Activated CD4-positive, CD25-positive, alpha-beta regulatory T cell (primary cell): ENCODE measurements around the gene NT5C.
A peak's percentile ranks its signal among the peaks of the same experiment; 100 is the strongest.
"Not testable (repeated sequence)": the region's sequence is repeated elsewhere in the genome, so short reads cannot be mapped to it uniquely, and the experiment has no call there.

Experiments used
- DNase-seq, 4 experiments: peaks; one replicate each; lab custom pipeline; 2025; lab: John Stamatoyannopoulos, UW

Gene NT5C

DNA sequence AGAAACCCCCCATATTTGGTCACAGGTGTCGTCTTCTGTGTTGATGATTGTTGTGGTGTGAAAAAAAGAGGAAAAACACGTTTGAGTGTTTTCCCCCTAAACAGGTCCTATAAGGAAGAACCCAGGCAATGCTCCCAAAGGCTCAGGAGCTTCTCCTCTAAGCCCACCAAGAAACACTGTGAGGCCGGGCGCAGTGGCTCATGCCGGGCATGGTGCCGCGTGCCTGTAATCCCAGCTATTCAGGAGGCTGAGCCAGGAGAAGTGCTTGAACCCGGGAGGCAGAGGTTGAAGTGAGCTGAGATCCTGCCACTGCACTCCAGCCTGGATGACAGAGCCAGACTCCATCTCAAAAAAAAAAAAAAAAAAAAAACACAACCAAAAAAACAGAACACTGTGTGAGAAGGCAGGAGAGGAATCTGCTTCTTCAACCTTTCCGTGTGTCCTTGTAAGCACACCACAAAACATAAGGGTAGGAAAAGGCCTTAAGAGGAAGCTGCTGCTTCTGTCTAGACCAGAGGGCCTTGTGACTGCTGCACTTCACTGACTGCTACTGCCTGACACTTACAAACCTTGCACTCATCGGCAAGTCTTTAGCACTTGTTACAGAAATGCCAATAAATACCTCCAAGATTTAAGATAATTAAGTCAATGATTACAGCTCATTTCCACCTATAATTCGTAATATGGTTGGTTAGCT is 13.4 kb upstream of the NT5C start:
- DNase-seq = no peak

DNA sequence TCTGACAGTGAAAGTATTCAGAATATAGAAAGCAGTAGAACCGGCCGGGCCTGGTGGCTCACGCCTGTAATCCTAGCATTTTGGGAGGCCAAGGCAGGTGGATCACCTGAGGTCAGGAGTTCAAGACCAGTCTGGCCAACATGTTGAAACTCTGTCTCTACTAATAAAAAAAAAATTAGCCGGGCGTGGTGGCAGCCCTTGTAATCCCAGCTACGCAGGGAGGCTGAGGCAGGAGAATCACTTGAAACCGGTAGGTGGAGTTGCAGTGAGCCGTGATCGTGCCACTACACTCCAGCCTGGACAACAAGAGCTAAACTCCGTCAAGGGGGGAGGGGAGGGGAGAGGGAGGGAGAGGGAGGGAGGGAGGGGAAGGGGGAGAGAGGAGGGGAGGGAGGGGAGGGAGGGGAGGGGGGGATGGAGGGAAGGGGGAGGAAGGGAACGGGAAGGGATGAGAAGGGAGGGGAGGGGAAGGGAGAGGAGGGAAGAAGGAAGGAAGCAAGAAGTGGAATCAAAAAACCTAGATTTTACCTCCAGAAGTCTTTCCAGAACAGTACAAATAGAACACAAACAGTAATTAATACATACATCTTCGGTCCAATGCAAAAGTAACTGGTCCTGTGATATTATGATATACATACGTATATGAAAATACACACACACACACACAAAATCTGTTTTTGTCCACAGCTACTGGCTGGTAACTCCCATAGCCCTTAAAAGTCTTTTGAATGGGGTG is 10.9 kb upstream of the NT5C start:
- no peak for DNase-seq

DNA sequence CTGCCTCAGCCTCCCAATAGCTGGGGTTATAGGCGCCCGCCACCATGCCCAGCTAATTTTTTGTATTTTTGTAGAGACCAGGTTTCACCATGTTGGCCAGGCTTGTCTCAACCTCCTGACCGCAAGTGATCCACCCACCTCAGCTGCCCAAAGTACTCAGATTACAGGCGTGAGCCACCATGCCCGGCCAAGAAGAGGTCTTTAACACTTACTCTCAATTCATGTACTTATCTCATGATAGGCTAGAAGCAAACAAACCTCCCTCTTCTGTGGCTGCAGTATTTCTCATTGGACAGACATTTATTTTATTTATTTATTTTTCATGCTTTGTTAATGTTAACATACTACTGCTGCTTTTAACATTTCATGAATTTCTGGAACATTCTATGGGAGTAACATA is 7.0 kb upstream of the NT5C start:
- no peak for DNase-seq

- DNase-seq = not testable (repeated sequence)
Measured at GRCh38 chr17:75137762-75138161, 6.2 kb upstream of the NT5C start.

DNA sequence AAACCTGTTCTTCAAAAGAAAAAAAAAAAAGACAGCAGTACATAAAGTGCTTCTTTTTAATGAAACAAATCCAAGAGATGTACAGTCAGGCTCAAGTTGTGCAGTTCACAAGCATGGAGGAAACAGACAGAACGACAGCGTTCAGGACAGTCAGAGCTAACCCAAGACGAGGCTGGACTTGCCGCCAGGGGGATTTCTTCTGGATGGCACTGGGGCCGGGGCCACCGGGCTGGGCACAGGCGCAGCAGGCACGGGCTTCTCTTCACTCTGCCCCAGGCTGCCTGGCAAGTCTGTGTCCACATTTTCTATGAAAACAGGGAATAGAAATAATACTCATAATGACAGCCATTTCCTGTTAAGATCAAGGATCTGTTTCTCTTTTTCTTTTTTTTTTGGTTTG is 4.4 kb upstream of the NT5C start:
- no peak for DNase-seq

GRCh38 chr17:75135452-75135851 is 3.9 kb upstream of the NT5C start:
- no peak for DNase-seq

DNA sequence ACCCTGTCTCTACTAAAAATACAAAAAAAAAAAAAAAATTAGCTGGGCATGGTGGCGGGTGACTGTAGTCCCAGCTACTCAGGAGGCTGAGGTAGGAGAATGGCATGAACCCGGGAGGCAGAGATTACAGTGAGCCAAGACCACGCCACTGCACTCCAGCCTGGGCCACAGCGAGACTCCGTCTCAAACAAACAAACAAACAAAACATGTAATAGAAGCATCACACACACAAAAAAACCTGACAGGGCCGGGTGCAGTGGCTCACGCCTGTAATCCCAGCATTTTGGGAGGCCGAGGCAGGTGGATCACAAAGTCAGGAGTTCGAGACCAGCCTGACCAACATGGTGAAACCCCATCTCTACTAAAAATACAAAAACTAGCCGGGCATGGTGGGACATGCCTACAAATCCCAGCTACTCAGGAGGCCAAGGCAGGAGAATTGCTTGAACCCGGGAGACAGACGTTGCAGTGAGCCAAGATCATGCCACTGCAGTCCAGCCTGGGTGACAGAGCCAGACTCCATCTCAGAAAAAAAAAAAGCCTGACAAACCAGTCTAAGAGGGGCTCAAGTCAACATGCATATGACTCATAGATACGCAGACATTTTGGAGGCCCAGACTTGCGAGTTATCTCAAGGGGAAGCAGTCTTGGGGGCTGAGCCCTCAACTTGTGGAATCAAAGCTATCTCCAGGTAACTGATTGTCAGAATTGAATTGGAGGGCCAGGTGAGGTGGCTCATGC is 2.2 kb upstream of the NT5C start:
- DNase-seq = not testable (repeated sequence)

DNA sequence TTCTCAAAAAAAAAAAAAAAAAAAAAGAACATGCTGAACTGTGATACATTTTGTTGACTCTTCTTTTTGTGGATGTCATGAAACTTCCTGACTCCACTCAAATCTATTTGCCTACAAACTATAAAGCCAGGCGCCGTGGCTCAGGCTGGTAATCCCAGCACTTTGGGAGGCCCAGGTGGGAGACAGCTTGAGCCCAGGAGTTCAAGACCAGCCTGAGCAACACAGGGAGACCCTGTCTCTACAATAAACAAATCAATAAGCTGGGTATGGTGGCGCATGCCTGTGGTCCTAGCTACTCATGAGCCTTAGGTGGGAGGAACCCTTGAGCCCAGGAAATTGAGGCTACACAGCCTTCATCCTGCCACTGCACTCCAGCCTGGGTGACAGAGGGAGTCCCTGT is 1.5 kb upstream of the NT5C start:
- no peak for DNase-seq

- not testable (repeated sequence) for DNase-seq
Measured at GRCh38 chr17:75132018-75133000, 767 bp upstream of the NT5C start.

DNA sequence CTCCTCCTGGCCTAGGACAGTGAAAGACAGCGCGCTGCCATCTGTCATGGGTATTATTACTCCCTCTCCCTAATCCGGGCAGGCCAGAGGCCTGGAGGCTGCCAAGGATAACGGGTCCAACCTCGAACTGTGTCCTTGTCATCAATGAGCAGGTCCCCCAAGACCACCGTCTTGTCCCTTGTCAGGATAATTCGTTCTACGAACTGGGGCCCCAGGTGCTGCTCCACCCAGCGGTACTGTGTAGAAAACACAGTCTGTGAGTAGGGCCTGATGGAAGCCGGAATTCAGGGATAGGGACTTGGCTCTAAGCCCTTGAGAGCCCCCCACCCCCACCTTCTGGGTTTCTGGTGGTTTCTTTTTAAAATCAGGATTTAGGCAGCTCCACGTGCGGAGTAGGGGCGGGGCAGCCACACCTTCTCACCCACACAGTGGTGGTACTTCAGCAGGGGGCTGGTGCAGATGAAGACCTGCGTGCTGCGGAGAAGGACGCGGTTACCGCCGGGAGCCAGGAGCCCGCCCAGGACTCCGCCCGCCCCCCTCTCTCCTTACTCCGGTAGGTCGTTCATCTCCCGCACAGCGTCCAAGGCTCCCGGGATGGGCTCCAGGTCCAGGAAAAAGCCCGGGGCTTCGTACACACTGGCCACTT is 787 bp downstream of the NT5C start:
- DNase-seq = peak in 2 of 4 experiments; percentile 18 to 19

DNA sequence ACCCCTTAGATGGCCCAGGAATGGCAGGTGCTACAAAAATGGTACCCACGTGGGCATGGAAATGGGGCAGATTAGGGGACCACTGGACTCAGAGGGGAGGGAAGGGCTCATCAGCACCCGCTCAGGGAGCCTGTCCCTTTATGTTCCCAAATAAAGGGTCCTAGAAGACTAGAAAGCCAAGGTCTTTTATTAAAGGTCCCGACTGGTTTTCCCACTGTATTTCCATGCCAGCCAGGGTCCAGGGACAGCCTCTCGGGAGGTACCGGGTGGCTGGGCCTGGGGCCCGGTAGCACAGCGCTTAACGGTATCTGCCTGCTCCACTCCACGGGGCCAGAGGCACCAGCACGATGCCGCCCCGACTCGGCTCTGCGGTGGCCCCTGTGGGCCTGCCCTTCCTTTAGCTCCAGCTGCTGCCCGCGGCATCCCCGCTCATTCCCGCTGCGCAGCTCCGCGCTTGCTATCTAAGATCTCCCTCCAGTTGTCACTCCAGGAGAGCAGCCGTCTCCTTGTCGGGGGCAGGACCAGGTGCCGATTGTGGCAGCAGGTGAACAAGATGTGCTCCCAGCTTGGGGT is 1.4 kb downstream of the NT5C start:
- no peak for DNase-seq

DNA sequence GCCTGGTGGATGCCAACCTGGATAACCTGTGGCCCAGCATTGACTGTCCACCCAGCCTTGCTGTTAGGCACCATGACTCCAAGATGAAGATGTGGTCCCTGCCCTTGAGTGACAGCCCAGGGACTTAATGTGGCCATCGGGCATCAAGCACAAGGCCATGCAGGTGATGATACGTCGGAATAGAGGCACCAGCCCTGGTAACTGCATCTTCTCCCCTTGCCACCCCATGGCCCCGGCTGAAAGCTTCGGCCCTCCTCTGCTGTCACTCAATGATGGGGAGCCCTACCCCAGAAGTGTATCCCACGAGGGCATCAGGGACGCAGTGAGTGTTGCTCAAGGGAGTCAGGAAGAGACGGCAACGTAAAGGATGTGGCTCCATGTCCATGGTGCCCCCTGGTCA is 2.0 kb downstream of the NT5C start:
- DNase-seq = no peak

- no peak for DNase-seq
Measured at GRCh38 chr17:75128694-75129505, 2.6 kb downstream of the NT5C start.

DNA sequence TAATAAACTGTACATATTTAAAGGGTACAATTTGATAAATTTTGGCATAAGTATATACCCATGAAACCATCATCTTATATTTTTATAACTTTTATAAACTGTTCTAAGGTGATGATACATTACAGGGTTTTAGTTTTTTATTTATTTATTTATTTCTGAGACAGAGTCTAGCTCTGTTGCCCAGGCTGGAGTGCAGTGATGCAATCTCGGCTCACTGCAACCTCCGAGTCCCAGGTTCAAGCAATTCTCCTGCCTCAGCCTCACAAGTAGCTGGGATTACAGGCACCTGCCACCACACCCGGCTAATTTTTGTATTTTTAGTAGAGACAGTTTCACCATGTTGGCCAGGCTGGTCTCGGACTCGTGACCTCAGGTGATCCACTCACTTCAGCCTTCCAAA is 3.6 kb downstream of the NT5C start:
- DNase-seq = not testable (repeated sequence)

DNA sequence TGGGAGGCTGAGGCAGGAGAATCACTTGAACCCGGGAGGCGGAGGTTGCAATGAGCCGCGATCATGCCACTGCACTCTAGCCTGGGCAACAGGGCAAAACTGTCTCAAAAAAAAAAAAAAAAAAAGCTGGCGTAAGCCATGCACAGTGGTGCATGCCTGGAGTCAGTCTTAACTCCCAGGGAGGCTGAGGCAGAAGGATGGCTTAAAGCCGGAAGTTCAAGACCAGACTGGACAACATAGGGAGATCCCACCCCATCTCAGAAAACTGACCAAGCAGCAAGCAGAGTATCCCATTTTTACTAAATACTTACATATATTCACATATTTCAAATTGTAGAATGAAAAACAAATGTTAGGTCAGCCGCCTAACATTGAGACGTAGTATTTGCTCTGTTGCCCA is 4.6 kb downstream of the NT5C start:
- no peak for DNase-seq

DNA sequence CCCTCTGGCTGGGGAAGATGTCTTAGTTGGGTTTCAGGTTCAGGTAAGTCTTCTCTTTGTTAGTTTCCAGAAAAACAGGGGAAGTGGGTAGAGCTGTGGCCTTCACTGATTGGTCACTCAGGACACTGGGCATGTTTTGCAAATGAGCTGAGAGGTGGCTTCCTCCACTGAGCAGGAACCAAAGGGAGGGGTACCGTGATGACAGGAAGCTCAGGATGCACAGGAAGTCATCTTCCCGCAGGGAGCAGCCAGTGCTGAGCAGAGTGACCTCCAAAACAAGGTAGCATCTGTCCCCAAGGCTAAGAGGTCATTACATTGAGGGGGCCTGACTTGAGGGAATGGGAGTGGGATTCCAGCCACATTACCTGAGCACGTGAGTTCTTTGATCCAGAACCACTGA is 5.6 kb downstream of the NT5C start:
- DNase-seq = no peak

- no peak for DNase-seq
Measured at GRCh38 chr17:75124819-75125162, 6.8 kb downstream of the NT5C start.

DNA sequence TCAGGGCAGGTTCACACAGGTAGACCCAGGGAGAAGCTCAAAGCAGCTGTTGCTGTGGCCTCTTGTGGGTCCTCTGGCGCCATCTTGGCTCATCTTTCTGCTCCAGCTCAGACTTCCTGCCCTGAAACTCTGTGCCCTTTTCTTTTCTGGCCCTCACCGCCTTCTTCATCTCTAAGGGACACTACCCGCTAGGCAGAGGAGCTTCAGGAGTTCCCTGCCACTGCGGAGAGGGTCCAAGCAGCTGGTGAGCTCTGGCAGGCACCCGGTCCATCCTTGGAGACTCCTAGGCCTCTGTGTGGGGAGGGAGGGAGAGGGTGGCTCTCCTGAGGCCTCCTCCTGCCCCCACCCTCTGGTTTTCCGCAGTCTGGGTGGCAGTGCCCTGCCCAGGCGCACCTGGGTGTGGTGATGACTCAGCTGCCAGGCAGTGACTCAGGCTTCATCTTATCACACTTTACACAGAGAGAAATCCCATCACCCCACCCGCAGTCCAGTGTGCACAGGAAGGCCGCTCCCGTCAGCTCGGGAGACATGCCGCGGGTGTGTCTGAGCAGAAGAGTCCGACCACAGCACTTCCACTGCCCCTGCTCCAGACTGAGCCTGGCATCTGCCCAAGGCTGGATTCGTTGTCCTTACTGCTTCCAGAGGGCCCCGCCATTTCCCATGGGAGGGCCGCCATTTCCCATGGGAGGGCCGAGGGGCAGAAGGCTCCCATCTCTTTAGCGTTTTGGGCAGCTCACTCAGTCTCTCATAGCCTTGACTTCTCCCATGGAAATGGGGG is 7.3 kb downstream of the NT5C start:
- peak; percentile 17 to 47 (median 30) for DNase-seq

DNA sequence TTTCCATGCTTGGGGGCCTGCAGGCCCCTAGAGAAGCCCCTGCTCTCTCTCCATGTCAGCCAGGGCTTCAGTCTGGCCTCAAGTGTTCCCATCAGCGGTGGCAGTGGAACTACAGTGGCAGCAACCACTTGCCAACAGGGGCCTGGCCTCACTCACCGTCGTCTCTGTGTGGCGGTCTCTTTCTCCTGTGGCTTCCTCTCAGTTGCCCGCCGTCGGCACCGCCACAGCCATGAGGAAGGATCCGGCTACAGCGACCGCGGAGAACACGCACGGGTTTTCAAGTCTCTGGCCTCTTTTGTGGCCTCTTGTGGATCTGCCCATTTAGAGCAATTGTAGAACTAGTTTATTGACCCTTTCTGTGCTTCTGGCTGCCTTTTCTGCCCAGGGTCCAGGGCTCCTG is 13.2 kb downstream of the NT5C start:
- no peak for DNase-seq
